Vagina (tissue), 2 donors: Measurements from ENCODE around the gene CALB2. TPM values are rescaled to one million over a fixed set of nuclear protein-coding genes. Genes with fewer than 3 reads are reported as not detected.

Source experiments
- DNase-seq, 2 donors: peaks; one replicate each; pipeline ENCODE4 v3.0.0-alpha.2; 2017; ENCODE audit errors: extremely low spot score in 2 of 2
- H3K27ac ChIP-seq: fragments of 200-600 bp; sonication (generic); one replicate; pipeline ENCODE4 v1.5.1; 2019
- H3K27me3 ChIP-seq: fragments of 200-600 bp; sonication (generic); one replicate; pipeline ENCODE4 v1.5.1; 2019
- H3K36me3 ChIP-seq, 2 donors: fragments of 200-600 bp; sonication (generic); one replicate each; pipeline ENCODE4 v1.5.1; 2017 to 2019
- H3K4me1 ChIP-seq: fragments of 200-600 bp; sonication (generic); one replicate; pipeline ENCODE4 v1.5.1; 2019
- H3K4me3 ChIP-seq, 2 donors: fragments of 200-600 bp; sonication (generic); 1 replicate in 1 of 2; 2 replicates in 1 of 2; pipeline ENCODE4 v1.5.1; 2016 to 2019
- H3K9me3 ChIP-seq: fragments of 200-600 bp; sonication (generic); one replicate; pipeline ENCODE4 v1.5.1; 2019
- POLR2A ChIP-seq, 2 donors: fragments of 450-650 bp; IDR thresholded peaks; one replicate each; pipeline ENCODE4 v1.6.1; 2017; ENCODE audit warnings: antibody characterized with exemption in 2 of 2, mild to moderate bottlenecking in 2 of 2, moderate library complexity in 2 of 2
- POLR2AphosphoS5 ChIP-seq, 2 donors: sonication (generic); formaldehyde crosslinking; IDR thresholded peaks; one replicate each; pipeline ENCODE4 v1.9.0; 2017; ENCODE audit warnings: antibody characterized with exemption in 2 of 2, mild to moderate bottlenecking in 2 of 2, low read depth in 1 of 2; ENCODE audit not compliant: insufficient read depth in 1 of 2
- intact Hi-C: fragments of 100-400 bp; cut with DNase I; formaldehyde crosslinking; loops from one replicate; pipeline ENCODE4 v1.15.1; 2023
- total RNA-seq: library from RNA; depleted of rRNA; stranded (reverse); fragments of >200 nt; gene quantifications from one replicate; pipeline ENCODE4 v1.2.3, GENCODE V29; 2016
- TF ChIP-seq, protein P1 (sequence below), 3 experiments: fragments of 450-650 bp in 2 of 3; fragments of 200-600 bp in 1 of 3; sonication (generic) in 1 of 3; IDR thresholded peaks; one replicate each; pipeline ENCODE4 v1.5.1; 2017 to 2019; ENCODE audit warnings: antibody characterized with exemption in 3 of 3, mild to moderate bottlenecking in 2 of 3, moderate library complexity in 2 of 3

CALB2 gene
- total RNA-seq, 1 donor from 2014 or later = 3.9 TPM

GRCh38 chr16:71423865-71424264 lies 65.3 kb downstream of the CALB2 start:
- Histone ChIP-seq H3K27me3 (peaks cover 4% of the 10 kb centered on the region), H3K27ac (no peak overlapping the region), H3K9me3 (no peaks in the 10 kb centered on the region), H3K36me3 (no peaks in the 10 kb centered on the region), H3K4me3 (no peak overlapping the region), H3K4me1 (no peaks in the 10 kb centered on the region)
- no peak for DNase-seq
- intact Hi-C loops = no loop called here
- TF ChIP-seq, protein P1, sequence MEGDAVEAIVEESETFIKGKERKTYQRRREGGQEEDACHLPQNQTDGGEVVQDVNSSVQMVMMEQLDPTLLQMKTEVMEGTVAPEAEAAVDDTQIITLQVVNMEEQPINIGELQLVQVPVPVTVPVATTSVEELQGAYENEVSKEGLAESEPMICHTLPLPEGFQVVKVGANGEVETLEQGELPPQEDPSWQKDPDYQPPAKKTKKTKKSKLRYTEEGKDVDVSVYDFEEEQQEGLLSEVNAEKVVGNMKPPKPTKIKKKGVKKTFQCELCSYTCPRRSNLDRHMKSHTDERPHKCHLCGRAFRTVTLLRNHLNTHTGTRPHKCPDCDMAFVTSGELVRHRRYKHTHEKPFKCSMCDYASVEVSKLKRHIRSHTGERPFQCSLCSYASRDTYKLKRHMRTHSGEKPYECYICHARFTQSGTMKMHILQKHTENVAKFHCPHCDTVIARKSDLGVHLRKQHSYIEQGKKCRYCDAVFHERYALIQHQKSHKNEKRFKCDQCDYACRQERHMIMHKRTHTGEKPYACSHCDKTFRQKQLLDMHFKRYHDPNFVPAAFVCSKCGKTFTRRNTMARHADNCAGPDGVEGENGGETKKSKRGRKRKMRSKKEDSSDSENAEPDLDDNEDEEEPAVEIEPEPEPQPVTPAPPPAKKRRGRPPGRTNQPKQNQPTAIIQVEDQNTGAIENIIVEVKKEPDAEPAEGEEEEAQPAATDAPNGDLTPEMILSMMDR (IDR thresholded peaks at IDR 0.05) = no peak
- TF ChIP-seq POLR2A (IDR thresholded peaks at IDR 0.05) = no peak
- no peak for TF ChIP-seq POLR2AphosphoS5 (IDR thresholded peaks at IDR 0.05; ENCODE audit: insufficient read depth in 1 of 2, low read depth in 1 of 2)

DNA sequence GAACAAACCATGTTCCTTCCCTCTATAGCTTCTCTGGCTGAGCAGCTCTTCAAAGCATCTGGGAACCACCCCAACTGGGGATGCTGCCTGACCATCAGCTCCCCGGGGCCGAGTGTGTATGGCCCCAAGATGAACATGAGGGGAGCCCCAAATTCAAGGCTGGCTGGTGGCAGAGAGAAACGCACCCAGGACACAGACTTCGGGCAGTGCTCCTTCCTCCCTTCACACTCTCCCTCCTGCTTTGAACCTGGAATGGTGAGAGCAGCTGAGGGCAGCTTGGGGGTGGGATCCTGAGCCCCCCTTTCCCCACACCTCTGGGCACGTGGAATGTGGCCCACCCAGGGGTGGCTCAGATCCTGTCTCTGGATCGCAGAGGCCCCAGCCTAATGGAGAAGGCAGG lies 66.1 kb downstream of the CALB2 start:
- peaks cover 4% of the 10 kb centered on the region for H3K27me3 ChIP-seq
- H3K9me3 ChIP-seq = no peaks in the 10 kb centered on the region
- TF ChIP-seq POLR2AphosphoS5 (IDR thresholded peaks at IDR 0.05; ENCODE audit: insufficient read depth in 1 of 2, low read depth in 1 of 2) (no peak), POLR2A (IDR thresholded peaks at IDR 0.05) (no peak)
- TF ChIP-seq, protein P1 (IDR thresholded peaks at IDR 0.05) = no peak
- no peak overlapping the region for H3K4me3 ChIP-seq
- H3K36me3 ChIP-seq = no peaks in the 10 kb centered on the region
- no peak for DNase-seq
- H3K27ac ChIP-seq = no peak overlapping the region
- no peaks in the 10 kb centered on the region for H3K4me1 ChIP-seq
- intact Hi-C loops = no loop called here

GRCh38 chr16:71425746-71426068 lies 67.2 kb downstream of the CALB2 start:
- Histone ChIP-seq H3K4me1 (no peaks in the 10 kb centered on the region), H3K9me3 (no peaks in the 10 kb centered on the region), H3K4me3 (peak overlapping the region in 1 of 2 donors; percentile 1), H3K36me3 (no peaks in the 10 kb centered on the region), H3K27ac (no peak overlapping the region), H3K27me3 (peaks cover 4% of the 10 kb centered on the region)
- no peak for DNase-seq
- intact Hi-C loops = no loop called here
- TF ChIP-seq POLR2A (IDR thresholded peaks at IDR 0.05) (no peak), POLR2AphosphoS5 (IDR thresholded peaks at IDR 0.05; ENCODE audit: insufficient read depth in 1 of 2, low read depth in 1 of 2) (no peak)
- TF ChIP-seq, protein P1 (IDR thresholded peaks at IDR 0.05) = no peak

DNA sequence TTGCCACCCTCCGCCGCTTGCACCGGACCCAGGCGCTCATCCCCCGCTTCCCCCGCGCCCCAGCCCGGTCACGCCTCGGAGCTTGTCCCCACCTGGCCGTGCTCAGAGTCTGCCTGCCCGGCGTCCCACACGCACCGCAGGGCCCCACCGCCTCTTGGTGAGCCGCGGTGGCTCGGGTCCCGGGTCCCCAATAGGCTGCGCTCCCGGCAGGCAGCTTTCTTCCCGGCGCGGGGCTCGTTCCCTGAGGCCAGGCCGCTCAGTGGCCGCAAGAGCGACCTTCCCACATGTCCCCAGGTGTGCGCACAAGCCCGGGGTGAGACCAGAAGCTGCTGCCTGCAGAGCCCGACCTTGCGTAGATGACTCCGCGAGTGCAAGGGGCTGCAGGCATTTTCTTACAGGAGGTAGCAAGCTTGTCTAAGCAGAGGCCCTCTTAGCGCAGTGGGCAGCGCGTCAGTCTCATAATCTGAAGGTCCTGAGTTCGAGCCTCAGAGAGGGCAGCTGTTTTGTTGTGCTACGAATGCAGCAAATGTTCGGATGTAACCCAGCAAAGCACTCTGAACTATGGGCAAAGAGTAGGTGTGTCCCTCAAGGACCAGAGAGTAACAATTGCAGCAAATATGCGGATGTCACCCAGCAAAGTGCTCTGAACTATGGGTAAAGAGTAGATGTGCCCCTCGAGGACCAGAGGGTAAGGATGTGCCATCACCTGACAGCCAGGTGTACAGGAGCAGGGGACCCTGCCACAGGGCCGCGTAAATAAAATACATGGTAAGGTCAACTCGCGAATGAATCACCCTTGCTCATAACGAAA lies 67.8 kb downstream of the CALB2 start:
- Histone ChIP-seq H3K27ac (no peak overlapping the region), H3K4me1 (no peaks in the 10 kb centered on the region), H3K36me3 (no peaks in the 10 kb centered on the region), H3K27me3 (peaks cover 4% of the 10 kb centered on the region), H3K4me3 (peak overlapping the region in 1 of 2 donors; percentile 1), H3K9me3 (no peaks in the 10 kb centered on the region)
- TF ChIP-seq, protein P1 (IDR thresholded peaks at IDR 0.05) = no peak
- TF ChIP-seq POLR2AphosphoS5 (IDR thresholded peaks at IDR 0.05; ENCODE audit: insufficient read depth in 1 of 2, low read depth in 1 of 2) (no peak), POLR2A (IDR thresholded peaks at IDR 0.05) (no peak)
- DNase-seq = no peak
- intact Hi-C loops = no loop called here

GRCh38 chr16:71426880-71427615 lies 68.5 kb downstream of the CALB2 start:
- intact Hi-C loops = no loop called here
- Histone ChIP-seq H3K36me3 (no peaks in the 10 kb centered on the region), H3K9me3 (no peaks in the 10 kb centered on the region), H3K4me1 (no peaks in the 10 kb centered on the region), H3K27ac (no peak overlapping the region), H3K4me3 (no peak overlapping the region), H3K27me3 (peaks cover 4% of the 10 kb centered on the region)
- TF ChIP-seq, protein P1 (IDR thresholded peaks at IDR 0.05) = no peak
- TF ChIP-seq POLR2AphosphoS5 (IDR thresholded peaks at IDR 0.05; ENCODE audit: insufficient read depth in 1 of 2, low read depth in 1 of 2) (no peak), POLR2A (IDR thresholded peaks at IDR 0.05) (no peak)
- DNase-seq = no peak
